ENCODE measurements around the gene NID1.
A peak's percentile ranks its signal among the peaks of the same experiment; 100 is the strongest.
"Not testable (repeated sequence)": the region's sequence is repeated elsewhere in the genome, so short reads cannot be mapped to it uniquely, and the experiment has no call there.

NID1 gene

GRCh38 chr1:235984041-235984825 is 80.7 kb downstream of the NID1 start:
- peak; percentile 38 for DNase-seq (ENCODE audit: extremely low read depth, low read depth)
- no peak for TF ChIP-seq CTCF (IDR thresholded peaks at IDR 0.05; ENCODE audit: low read depth, low read length)

- DNase-seq (ENCODE audit: extremely low read depth, low read depth): no peak
- no peak for TF ChIP-seq CTCF (IDR thresholded peaks at IDR 0.05; ENCODE audit: low read depth, low read length)
Observed at GRCh38 chr1:235980976-235981375, 83.9 kb downstream of the NID1 start.

DNA sequence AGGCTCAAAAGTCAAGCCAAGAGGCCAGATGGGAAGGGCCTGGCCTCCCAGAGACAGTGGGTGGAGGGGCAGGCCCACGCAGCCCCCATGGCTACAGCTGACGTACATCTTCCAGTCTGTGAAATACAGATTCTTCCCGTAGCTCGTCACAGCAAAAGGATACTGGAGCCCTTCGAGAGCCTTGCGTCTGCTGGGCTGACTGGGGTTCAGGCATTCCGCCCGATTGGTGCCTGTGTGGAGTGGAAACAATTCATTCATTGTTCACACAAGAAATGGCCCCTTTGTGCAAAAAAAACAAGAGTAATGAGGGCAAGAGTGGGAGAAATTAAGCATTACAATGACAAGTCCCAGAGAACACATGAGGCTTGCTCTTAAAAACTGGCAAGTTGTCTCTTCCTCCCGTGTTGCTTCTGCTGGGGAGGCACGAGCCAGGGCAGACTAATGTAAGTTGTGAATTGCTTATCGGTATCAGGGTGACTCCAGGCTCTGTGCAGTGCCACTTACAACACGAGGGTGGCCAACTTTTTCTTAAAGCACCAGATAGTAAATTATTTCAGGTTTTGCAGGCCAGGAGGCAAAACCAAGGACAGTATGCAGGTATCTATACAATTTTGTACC is 85.1 kb downstream of the NID1 start:
- DNase-seq (ENCODE audit: extremely low read depth, low read depth): no peak
- TF ChIP-seq CTCF (IDR thresholded peaks at IDR 0.05; ENCODE audit: low read depth, low read length): no peak

DNA sequence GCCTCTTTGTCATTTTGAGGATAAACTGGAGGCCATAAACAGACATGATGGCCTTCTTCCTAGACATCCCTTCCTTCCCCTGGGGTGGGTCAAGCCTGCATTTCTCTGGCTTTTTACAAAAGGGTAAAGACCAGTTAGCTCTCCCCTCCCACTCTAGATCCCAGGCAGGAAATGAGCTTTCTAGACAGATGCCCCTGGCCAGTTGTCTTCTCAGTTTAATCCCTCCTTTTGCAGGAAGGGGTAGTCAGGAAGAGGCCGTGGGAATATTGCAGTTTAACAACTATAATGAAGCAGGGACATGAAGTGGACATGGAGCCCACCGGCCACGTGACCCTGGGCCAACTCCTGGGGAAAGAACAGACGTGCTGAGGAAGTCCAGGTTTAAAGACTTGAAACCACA is 85.7 kb downstream of the NID1 start:
- no peak for TF ChIP-seq CTCF (IDR thresholded peaks at IDR 0.05; ENCODE audit: low read depth, low read length)
- DNase-seq (ENCODE audit: extremely low read depth, low read depth): no peak

DNA sequence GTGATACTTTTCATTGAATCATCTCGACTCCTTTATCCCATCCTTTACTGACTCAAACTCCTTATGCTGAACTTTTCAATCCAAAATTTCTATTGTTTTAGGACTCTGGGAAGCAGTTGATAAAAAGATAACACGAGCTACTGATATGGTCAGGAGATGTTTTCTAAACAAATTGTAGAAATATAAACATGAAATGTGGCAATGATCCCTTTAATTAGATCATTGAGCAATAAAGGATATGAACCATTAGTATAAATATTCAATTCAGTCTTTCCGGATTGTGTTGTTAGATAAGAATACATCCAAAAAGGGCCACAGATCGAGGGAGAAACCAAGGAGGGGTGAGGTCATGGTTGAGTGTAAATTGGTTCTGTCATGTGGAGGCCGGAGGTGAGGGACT is 88.4 kb downstream of the NID1 start:
- DNase-seq (ENCODE audit: extremely low read depth, low read depth): no peak
- no peak for TF ChIP-seq CTCF (IDR thresholded peaks at IDR 0.05; ENCODE audit: low read depth, low read length)

- no peak for TF ChIP-seq CTCF (IDR thresholded peaks at IDR 0.05; ENCODE audit: low read depth, low read length)
- no peak for DNase-seq (ENCODE audit: extremely low read depth, low read depth)
Observed at GRCh38 chr1:235974616-235975015, 90.3 kb downstream of the NID1 start.

DNA sequence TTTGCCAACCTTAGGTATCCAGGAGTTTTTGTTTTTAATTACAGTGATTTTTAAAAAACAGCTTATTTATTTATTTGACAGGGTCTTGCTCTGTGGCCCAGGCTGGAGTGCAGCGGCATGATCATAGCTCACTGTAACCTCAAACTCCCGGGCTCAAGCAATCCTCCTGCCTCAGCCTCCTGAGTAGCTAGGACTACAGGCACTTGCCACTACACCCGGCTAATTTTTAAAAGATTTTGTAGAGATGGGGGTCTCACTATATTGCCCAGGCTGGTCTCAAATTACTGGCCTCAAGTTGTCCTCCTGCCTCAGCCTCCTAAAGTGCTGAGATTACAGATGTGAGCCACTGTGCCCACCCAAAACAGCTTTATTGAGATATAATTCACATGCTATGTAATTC is 92.2 kb downstream of the NID1 start:
- DNase-seq (ENCODE audit: extremely low read depth, low read depth): not testable (repeated sequence)

GRCh38 chr1:235972311-235972689 is 92.6 kb downstream of the NID1 start:
- DNase-seq (ENCODE audit: extremely low read depth, low read depth): peak; percentile 60
- no peak for TF ChIP-seq CTCF (IDR thresholded peaks at IDR 0.05; ENCODE audit: low read depth, low read length)
